Brain pericyte (primary cell): ENCODE measurements around the gene PRKAA2.

Experiments
- DNase-seq: peaks from one replicate; pipeline ENCODE4 v3.0.0-alpha.2; 2012; ENCODE audit warnings: low read depth, low spot score

PRKAA2 gene

DNA sequence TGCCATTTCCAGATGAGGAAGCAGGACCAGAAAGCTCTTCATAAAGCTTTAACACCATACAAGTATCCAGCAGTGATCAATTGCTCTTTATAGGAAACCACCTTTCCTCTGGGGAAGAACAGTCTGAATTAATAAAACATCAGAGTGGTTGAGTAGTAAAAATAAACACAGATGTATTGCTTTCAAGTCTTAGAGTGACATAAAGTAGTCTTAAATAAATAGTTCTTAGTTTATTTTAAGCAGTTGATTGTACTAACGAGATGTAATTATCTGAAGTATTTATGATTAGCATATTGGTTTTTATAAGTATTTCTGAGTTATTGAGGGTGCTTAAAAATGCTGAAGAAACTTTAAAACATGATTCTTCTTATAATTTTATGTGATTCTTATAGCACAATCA, 67.0 kb downstream of the PRKAA2 start:
- DNase-seq = no peak

DNA sequence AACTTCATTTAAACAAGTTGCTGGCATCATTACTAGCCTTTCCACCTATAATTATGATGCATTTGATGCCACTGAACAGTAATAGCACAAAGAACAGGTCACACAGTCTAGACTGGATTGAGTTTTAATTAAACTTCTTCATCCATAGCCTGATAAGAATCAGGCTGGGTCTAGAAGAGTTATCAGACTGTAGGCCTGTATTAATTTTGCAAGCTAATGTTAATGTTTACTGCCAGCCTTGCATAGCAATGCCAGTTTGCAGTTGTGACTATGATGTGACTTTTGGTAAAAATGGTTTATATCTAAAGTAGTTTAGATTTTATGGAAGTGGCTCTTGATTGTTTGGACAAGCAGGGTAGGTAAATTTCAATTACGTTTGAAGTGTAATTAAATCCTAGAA, 68.0 kb downstream of the PRKAA2 start:
- DNase-seq = no peak

GRCh38 chr1:56715156-56715555, 70.0 kb downstream of the PRKAA2 start:
- DNase-seq = no peak

DNA sequence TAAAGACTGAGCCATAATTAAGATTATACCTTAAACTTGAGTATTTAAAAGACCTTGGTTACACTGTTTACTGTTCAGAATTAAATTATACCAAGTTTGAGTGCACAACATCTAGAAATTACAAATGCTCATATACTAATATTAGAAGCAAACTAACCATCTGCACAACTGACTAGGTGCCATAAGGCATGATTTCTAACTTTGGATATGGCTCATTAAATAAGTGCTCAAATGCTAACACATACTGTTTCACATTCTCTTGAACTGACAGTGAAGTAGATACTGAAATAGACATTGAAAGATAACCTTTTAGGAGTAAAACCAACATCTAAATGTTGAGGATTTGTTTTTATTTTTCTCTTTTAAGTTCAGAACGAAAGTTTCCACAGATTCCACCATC, 74.1 kb downstream of the PRKAA2 start:
- no peak for DNase-seq

- DNase-seq = no peak
Measured at GRCh38 chr1:56726706-56727105, 81.6 kb downstream of the PRKAA2 start.

- DNase-seq = no peak
Measured at GRCh38 chr1:56728964-56729363, 83.8 kb downstream of the PRKAA2 start.

GRCh38 chr1:56745231-56745630, 100.1 kb downstream of the PRKAA2 start:
- DNase-seq = no peak

DNA sequence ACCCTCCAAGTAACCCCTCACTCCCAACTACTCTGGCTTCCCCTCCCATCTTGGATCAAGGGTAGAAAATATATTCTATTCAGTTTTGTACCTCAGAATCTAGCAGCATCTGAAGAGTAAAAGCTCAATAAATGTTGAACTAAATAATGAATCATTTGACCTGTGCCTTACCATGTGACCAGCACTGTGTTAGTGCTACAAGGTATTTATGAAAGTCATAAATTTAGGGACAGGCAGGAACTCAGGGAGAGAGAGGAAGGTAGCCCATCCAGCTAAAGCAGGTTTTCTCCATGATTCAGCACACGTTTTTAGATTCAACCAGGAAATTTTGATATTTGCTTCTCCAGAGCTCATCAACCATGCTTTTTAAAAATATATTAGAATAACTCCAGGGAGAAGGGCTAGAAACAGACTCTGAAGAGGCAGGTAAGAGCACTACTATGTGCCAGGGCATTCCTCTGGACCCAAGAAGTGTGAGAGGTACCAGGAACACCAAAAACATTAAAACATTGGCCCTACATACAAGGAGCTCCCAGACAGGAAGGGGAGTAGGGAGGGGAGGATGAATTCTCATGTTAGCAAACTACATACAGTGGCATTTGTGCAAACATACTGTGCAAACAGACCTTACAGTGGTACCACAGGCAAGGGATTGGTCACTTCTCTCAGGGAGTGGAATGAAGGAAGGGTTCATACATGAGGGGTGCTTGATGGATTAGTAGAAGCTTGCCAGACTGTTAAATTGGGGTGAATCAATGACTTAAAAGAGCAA, 109.8 kb downstream of the PRKAA2 start:
- DNase-seq = no peak

- no peak for DNase-seq
Measured at GRCh38 chr1:56755911-56756310, 110.8 kb downstream of the PRKAA2 start.

- DNase-seq = no peak
Measured at GRCh38 chr1:56758135-56758534, 113.0 kb downstream of the PRKAA2 start.

DNA sequence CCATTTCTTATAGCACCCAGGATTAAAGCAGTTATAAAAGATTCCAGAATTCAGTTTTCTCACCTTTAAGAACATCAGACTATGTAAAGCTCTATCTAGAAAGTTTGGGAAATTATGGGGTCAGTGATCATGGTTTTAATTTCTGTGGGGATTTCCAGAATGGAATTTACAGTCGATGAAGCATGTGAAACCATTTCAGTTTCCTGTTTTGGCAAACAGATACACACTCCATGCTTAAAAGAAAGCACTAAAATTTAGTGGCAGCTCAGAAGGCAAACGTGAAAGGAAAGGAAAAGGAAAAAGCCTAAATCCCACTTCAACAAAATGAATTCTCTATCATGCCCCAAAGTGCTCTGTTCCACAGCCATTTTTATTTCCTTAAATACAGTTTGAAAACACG, 113.7 kb downstream of the PRKAA2 start:
- DNase-seq = no peak
